Central memory CD8-positive, alpha-beta T cell (primary cell): ENCODE results near the gene SWT1.
"Not testable (repeated sequence)": the region's sequence is repeated elsewhere in the genome, so short reads cannot be mapped to it uniquely, and the experiment has no call there.

Experiments
- ATAC-seq: fragments of 150-1000 bp; cut with Tn5 transposase; replicated peaks from 2 replicates; pipeline ENCODE4 v1.10.0; 2022; ENCODE audit warnings: mild to moderate bottlenecking, moderate FRiP score, moderate number of reproducible peaks; ENCODE audit not compliant: poor library complexity, severe bottlenecking; ENCODE audit errors: extremely low read depth
- DNase-seq, 2 donors: peaks; one replicate each; pipeline ENCODE4 v3.0.0; 2021; ENCODE audit warnings: low spot score in 2 of 2
- H3K27ac Mint-ChIP-seq: one replicate; pipeline ENCODE4 v1.8.0; 2022; ENCODE audit warnings: low read depth, mild to moderate bottlenecking, moderate library complexity, mixed read lengths
- H3K27me3 Mint-ChIP-seq: one replicate; pipeline ENCODE4 v1.8.0; 2022; ENCODE audit warnings: mixed read lengths
- H3K36me3 Mint-ChIP-seq: one replicate; pipeline ENCODE4 v1.8.0; 2022; ENCODE audit warnings: mild to moderate bottlenecking, moderate library complexity, mixed read lengths; ENCODE audit not compliant: insufficient read depth
- H3K4me1 Mint-ChIP-seq: one replicate; pipeline ENCODE4 v1.8.0; 2022; ENCODE audit warnings: mixed read lengths
- H3K4me3 Mint-ChIP-seq: one replicate; pipeline ENCODE4 v1.8.0; 2022; ENCODE audit warnings: mild to moderate bottlenecking, moderate library complexity, mixed read lengths
- H3K9me3 Mint-ChIP-seq: one replicate; pipeline ENCODE4 v1.8.0; 2022; ENCODE audit warnings: mixed read lengths

The SWT1 gene

GRCh38 chr1:185309566-185309965, 152.6 kb downstream of the SWT1 start:
- DNase-seq (no peak), ATAC-seq (no peak)
- H3K27me3 Mint-ChIP-seq = no peaks in the 10 kb centered on the region
- H3K36me3 Mint-ChIP-seq = peaks cover 59% of the 10 kb centered on the region
- H3K27ac Mint-ChIP-seq = no peak overlapping the region
- peaks cover 38% of the 10 kb centered on the region for H3K4me1 Mint-ChIP-seq
- no peaks in the 10 kb centered on the region for H3K9me3 Mint-ChIP-seq
- H3K4me3 Mint-ChIP-seq = no peak overlapping the region

- no peaks in the 10 kb centered on the region for H3K9me3 Mint-ChIP-seq
- H3K4me3 Mint-ChIP-seq = peak overlapping the region; percentile 95
- H3K36me3 Mint-ChIP-seq = peaks cover 51% of the 10 kb centered on the region
- ATAC-seq (no peak), DNase-seq (no peak)
- peaks cover 53% of the 10 kb centered on the region for H3K4me1 Mint-ChIP-seq
- H3K27ac Mint-ChIP-seq = peak overlapping the region; percentile 58
- H3K27me3 Mint-ChIP-seq = no peaks in the 10 kb centered on the region
Measured at GRCh38 chr1:185311589-185312225, 154.7 kb downstream of the SWT1 start.

GRCh38 chr1:185312361-185313138, 155.6 kb downstream of the SWT1 start:
- H3K4me1 Mint-ChIP-seq = peaks cover 54% of the 10 kb centered on the region
- H3K9me3 Mint-ChIP-seq = no peaks in the 10 kb centered on the region
- H3K36me3 Mint-ChIP-seq = peaks cover 53% of the 10 kb centered on the region
- DNase-seq (no peak), ATAC-seq (no peak)
- H3K27ac Mint-ChIP-seq = peak overlapping the region; percentile 58
- peak overlapping the region; percentile 95 for H3K4me3 Mint-ChIP-seq
- no peaks in the 10 kb centered on the region for H3K27me3 Mint-ChIP-seq

GRCh38 chr1:185314411-185314810, 157.4 kb downstream of the SWT1 start:
- ATAC-seq (no peak), DNase-seq (no peak)
- Mint-ChIP-seq H3K9me3 (no peaks in the 10 kb centered on the region), H3K36me3 (peaks cover 46% of the 10 kb centered on the region), H3K27ac (peak overlapping the region; percentile 99), H3K27me3 (no peaks in the 10 kb centered on the region), H3K4me3 (peak overlapping the region; percentile 95), H3K4me1 (peaks cover 56% of the 10 kb centered on the region)

- DNase-seq (no peak), ATAC-seq (no peak)
- Mint-ChIP-seq H3K4me1 (peaks cover 56% of the 10 kb centered on the region), H3K36me3 (peaks cover 40% of the 10 kb centered on the region), H3K4me3 (peak overlapping the region; percentile 95), H3K27ac (peak overlapping the region; percentile 99), H3K27me3 (no peaks in the 10 kb centered on the region), H3K9me3 (no peaks in the 10 kb centered on the region)
Measured at GRCh38 chr1:185315445-185316071, 158.6 kb downstream of the SWT1 start.

GRCh38 chr1:185316163-185317033, 159.4 kb downstream of the SWT1 start:
- DNase-seq (peak; percentile 77 to 79), ATAC-seq (peak; percentile 27)
- Mint-ChIP-seq H3K27ac (peak overlapping the region; percentile 99), H3K4me1 (peaks cover 56% of the 10 kb centered on the region), H3K27me3 (no peaks in the 10 kb centered on the region), H3K4me3 (peak overlapping the region; percentile 95), H3K9me3 (no peaks in the 10 kb centered on the region), H3K36me3 (peaks cover 36% of the 10 kb centered on the region)

GRCh38 chr1:185317034-185317885, 160.3 kb downstream of the SWT1 start, which contains the start of gene IVNS1ABP:
Gene IVNS1ABP (minus strand): TSS chr1:185317243. CDS start chr1:185309493, 7,750 bp downstream.
- Mint-ChIP-seq H3K27ac (peak within 1 kb of the TSS; percentile 99), H3K27me3 (no peaks in the 10 kb centered on the region), H3K36me3 (peaks cover 31% of the 10 kb centered on the region), H3K9me3 (no peaks in the 10 kb centered on the region), H3K4me3 (peak within 1 kb of the TSS; percentile 95), H3K4me1 (peaks cover 48% of the 10 kb centered on the region)
- DNase-seq (peak; percentile 84 to 94), ATAC-seq (peak; percentile 70)

- peaks cover 31% of the 10 kb centered on the region for H3K36me3 Mint-ChIP-seq
- no peaks in the 10 kb centered on the region for H3K9me3 Mint-ChIP-seq
- peak in 1 of 2 donors; percentile 75 for DNase-seq
- no peaks in the 10 kb centered on the region for H3K27me3 Mint-ChIP-seq
- ATAC-seq = peak; percentile 52
- peaks cover 41% of the 10 kb centered on the region for H3K4me1 Mint-ChIP-seq
- peak overlapping the region; percentile 95 for H3K4me3 Mint-ChIP-seq
- H3K27ac Mint-ChIP-seq = peak overlapping the region; percentile 99
Measured at GRCh38 chr1:185317886-185318310, 160.9 kb downstream of the SWT1 start.

- Mint-ChIP-seq H3K4me3 (peak overlapping the region; percentile 95), H3K36me3 (peaks cover 30% of the 10 kb centered on the region), H3K27ac (peak overlapping the region; percentile 99), H3K4me1 (peaks cover 34% of the 10 kb centered on the region), H3K27me3 (no peaks in the 10 kb centered on the region), H3K9me3 (no peaks in the 10 kb centered on the region)
- DNase-seq = no peak
- ATAC-seq = no peak
Measured at GRCh38 chr1:185318431-185319138, 161.6 kb downstream of the SWT1 start.

- no peak overlapping the region for H3K4me3 Mint-ChIP-seq
Measured at GRCh38 chr1:185319139-185319475, 162.1 kb downstream of the SWT1 start.

GRCh38 chr1:185321104-185321503, 164.1 kb downstream of the SWT1 start:
- peaks cover 21% of the 10 kb centered on the region for H3K36me3 Mint-ChIP-seq
- H3K27ac Mint-ChIP-seq, H3K9me3 Mint-ChIP-seq, H3K4me1 Mint-ChIP-seq, H3K27me3 Mint-ChIP-seq, DNase-seq, ATAC-seq, H3K4me3 Mint-ChIP-seq: not testable (repeated sequence)

More at GRCh38 chr1:185319139-185319475, 162.1 kb downstream of the SWT1 start:
- Mint-ChIP-seq H3K36me3 (peaks cover 30% of the 10 kb centered on the region), H3K27ac (no peak overlapping the region), H3K27me3 (no peaks in the 10 kb centered on the region), H3K4me1 (peaks cover 29% of the 10 kb centered on the region), H3K9me3 (no peaks in the 10 kb centered on the region)
- DNase-seq (no peak), ATAC-seq (no peak)
